HG02870 (cell line): ENCODE results near the gene TANC1.
A peak's percentile ranks its signal among the peaks of the same experiment; 100 is the strongest.
"Not testable (repeated sequence)": the region's sequence is repeated elsewhere in the genome, so short reads cannot be mapped to it uniquely, and the experiment has no call there.

Experiments
- ATAC-seq: cut with Tn5 transposase; IDR thresholded peaks from one replicate; pipeline ENCODE4 v1.9.1; 2021; ENCODE audit warnings: mild to moderate bottlenecking, moderate library complexity; ENCODE audit not compliant: unreplicated experiment

The TANC1 gene

DNA sequence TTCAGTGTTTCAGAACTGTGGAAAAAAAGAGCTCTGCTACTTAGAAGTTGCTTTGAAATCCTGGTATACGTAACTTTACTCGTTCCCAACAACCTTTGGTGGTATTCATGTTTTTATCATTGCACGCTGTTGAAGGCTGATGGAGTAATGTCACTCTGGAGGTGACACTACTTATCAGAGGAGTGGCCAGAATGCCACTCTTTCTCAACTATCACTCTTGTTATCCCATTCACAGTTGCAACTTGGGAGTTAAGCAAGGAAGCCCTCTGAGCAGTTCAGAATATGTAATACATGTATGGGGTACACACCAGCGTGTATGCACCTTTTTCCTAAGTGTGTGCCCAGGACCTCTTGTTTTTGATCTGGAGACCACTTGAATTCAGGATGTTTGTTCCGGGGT lies 53.6 kb downstream of the TANC1 start:
- no peak for ATAC-seq

DNA sequence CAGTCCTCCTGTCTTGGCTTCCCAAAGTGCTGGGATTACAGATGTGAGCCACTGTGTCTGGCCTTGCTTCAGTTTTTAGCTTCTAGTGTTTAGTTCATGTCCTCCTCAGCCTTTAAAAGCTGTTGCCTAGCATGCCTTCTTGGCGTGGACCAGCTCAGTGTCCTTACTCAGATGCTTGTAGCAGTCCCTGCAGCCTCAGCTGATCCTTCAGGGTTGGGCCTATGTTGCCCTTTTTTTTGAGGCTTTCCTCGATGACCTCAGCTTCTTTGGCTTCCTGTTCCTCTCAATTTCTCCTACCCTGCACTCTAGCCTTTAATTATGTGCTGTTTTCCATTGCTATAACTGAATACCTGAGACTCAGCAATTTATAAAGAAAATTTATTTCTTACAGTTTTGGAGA lies 57.7 kb downstream of the TANC1 start:
- no peak for ATAC-seq

DNA sequence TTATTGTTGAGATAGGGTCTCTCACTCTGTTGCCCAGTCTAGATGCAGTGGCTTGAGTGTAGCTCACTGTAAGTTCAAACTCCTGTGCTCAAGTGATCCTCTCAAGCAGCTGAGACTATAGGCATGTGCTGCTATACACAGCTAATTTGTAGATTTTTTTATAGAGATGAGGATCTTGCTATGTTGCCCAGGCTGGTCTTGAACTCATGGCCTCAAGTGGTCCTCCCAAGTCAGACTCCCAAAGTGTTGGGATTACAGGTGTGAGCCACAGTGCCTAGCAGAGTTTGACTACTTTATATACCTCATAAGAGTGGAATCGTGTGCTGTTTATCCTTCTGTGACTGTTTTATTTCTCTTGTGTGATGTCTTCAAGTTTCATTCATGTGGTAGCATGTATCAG lies 60.3 kb downstream of the TANC1 start:
- ATAC-seq, result no peak

DNA sequence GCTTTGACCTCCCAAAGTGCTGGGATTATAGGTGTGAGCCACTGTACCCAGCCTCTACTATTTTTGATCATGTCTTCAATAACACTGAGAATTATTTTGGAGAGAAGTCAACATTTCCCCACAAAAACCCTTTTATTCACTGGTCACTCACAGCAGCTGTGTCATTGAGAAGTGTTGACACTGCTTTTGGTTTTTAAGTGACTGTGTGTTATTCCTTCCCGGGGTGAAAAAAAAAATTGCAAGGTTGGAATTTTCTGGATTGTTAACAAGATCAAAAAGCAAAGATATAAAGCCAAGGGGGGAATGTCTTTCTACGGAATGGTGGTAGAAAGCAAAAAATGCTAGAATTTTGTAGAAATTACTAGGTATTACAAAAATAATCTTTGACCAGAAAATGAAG lies 61.5 kb downstream of the TANC1 start:
- no peak for ATAC-seq

DNA sequence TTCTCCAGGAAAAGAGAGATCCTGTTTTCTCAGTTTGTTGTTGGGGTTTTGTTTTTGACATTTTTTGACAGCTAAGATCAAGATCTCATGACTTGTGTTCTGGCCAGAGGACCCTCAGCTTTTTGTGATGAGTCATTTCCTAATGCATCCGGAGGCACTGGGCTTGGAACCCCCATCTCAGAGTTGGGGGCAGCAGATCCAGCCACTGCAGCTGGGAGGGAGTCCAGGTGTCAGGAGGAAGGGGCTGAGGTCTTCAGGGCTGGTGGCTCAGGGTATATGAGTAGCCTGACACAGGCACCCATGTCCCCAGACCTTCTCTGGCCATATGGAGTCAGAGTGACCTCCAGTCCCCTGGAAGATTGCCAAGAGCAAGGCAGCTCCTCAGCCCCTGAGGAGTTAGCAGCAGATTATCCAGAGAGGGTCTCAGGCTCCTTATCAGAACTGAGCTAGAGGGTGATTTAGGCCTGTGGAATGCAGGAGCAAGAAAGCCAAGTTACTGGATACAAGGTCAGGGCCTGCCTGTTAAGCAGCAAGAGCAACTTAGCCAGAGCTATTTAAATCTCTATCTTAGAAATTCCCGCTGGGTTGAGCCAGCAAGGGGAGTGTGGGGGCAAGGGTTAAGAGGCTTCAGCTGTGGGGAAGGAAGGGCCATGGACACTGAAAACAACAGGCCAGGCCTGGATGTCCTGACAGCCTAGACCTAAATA lies 62.4 kb downstream of the TANC1 start:
- ATAC-seq, result no peak

DNA sequence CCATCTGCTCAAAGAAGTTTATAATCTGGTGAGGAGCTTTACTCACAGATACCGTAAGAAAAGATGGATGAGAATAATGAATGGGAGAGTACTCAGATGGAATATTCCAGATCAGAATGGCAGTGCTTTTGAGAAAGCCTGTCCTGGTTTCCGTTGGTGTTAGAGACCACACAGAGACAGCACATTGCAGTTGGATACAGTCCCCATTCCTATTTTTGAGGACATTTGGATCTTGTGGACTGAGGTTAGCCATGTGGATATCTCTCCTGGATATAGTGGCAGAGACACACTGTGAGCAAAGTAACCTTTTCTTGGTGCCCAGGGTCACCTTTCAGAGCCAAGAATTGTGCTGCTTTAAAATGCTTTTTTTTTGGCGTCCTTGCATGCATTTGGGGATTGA lies 63.7 kb downstream of the TANC1 start:
- no peak for ATAC-seq

DNA sequence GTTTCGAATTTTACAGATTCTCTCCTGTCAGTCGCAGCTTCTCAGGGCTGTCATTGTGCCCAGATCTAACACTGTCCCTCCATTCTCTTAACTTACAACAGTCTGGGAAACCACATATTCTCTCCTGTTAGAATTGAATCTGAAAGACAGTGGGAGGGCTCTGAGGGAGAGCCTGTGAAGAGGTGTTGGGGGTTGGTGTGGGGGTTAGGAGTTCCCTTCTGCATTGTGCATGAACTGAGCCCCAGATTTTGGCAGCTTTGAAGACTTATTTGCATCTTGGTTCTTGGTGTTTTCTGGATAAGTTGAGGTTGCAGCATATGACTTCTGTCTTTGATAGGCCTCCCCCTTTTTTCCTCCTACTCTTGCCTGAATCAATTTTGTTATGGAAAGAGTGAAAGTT lies 64.1 kb downstream of the TANC1 start:
- ATAC-seq, result no peak

DNA sequence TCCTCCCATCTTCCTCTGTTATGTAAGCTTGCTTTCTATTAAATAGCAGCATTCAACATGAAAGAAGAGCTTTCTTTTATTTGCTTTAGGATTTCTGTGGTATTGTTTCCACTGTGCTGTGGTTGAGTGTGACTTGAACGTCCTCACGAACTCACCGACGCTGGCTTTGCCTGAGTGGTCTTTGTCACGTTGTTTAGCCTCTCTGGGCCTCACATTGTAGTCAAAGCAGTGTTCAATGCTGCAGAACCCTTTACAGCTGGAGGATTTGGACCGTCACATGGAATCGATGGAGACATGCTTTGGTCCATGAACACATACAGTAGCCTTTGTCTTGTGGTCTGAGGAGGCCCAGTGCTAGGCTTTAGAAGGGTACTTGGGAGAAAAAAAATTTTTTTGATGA lies 66.3 kb downstream of the TANC1 start:
- ATAC-seq, result peak; percentile 75

DNA sequence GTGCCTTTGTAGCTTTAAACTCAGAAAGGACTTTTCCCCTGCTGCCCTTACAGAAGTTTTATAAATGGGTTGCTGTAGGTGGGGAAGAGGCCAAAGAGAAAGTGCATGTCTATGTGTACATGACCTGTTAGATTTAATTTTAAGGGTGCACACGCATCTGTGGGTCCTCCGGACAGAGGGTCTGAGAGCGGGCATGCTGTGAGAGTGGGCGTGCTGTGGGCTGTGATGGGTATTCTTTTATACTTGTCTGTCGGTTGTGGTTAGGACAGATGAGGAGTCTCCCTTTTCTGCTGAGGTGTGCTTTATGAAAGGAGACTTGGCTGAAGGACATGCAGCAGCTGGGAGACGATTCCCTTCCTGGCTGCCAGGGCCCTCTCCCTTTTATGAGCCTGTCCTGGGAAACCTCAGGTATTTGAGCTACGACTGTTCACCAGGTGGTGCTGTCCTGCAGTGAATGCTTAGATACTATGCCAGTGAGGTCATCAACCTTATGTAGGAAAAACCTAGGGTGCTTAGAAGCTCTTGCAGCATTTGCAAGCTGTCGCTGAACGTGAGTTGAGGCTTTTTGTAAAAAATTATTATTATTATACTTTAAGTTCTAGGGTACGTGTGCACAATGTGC lies 67.5 kb downstream of the TANC1 start:
- no peak for ATAC-seq

DNA sequence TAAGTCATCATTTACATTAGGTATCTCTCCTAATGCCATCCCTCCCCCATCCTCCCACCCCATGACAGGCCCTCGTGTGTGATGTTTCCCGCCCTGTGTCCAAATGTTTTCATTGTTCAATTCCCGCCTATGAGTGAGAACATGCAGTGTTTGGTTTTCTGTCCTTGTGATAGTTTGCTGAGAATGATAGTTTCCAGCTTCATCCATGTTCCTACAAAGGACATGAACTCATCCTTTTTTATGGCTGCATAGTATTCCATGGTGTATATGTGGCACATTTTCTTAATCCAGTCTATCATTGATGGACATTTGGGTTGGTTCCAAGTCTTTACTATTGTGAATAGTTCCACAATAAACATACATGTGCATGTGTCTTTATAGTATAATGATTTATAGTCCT lies 68.0 kb downstream of the TANC1 start:
- ATAC-seq, result not testable (repeated sequence)

DNA sequence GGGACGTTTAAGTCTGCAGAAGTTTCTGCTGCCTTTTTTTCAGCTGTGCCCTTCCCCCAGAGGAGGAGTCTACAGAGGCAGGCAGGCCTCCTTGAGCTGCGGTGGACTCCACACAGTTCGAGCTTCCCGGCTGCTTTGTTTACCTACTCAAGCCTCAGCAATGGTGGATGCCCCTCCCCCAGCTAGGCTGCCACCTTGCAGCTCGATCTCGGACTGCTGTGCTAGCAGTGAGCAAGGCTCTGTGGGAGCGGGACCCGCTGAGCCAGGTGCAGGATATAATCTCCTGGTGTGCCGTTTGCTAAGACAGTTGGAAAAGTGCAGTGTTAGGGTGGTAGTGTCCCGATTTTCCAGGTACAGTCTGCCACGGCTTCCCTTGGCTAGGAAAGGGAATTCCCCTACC lies 72.9 kb downstream of the TANC1 start:
- ATAC-seq, result not testable (repeated sequence)

DNA sequence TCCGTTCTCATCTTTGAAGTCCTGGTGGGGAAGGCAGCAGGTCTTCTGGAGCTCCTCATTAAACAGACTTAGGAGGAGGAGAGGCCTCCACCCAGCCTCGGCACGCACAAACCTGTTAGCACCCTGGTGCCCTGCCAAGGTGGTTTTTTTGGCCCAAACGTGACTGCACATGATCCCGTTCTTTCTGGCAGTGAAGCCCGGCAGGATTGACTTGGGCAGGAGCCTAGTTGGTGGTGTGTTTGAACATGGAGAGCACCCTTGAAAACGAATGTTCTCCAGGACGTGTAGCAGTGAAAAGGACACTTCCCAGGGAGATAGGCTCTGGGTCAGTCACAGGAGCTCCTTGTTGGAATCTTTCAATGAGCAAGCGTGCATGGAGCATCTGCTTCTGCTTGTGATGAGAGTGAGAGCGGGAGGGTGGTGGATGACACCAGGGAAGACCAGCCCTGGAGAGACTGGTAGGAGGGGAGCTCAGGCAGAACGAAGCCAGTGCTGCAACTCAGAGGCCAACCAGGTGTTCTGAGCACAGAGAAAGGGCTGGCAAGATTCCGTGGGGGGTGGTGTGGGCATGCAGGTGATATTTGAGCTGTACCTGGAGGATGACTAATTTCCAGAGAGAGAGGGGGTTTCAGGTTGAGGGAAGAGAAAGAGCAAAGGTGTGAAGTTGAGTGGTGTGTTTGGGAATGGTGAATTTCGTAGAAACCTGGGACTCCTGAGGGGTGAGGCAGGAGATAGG lies 73.8 kb downstream of the TANC1 start:
- ATAC-seq, result no peak

DNA sequence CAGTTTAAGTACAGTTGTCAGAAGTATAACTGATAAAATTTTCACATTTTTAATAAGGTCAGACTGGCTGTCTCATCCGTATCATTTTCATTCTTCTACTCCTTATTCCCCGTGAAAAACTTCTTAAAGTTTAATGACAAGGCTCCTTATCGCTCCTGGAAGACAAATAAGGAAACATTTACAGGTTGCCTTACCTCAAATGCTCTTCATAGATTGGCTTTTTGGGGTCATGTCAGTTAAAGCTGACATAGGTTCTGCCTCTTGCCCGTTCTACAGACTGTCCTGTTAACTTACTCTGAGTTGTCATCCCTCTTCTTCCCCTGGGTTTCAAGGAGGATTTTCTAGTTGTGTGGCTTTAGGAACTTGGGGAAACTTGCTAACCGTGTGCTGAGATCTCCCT lies 75.3 kb downstream of the TANC1 start:
- ATAC-seq, result no peak

DNA sequence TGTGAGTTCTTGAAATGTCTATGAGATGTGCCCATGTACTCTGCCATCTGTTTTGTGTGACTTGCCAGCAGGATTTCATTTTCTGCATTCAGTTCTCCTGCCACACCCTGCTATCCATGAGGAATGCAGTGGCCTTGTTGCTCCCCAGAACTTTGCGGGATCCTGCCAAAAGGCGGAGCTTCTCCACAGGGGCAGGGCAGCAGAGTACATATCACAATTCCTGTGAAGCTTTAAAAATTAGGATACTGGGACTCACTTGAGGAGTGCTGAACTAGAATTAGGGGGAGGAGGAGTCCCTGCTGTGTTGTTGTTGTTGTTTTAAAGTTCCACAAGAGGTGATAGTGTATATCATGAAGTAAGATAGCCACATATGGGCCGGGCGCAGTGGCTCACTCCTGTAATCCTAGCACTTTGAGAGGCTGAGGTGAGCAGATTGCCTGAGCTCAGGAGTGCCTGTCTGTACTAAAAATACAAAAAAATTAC lies 76.4 kb downstream of the TANC1 start:
- ATAC-seq, result no peak

DNA sequence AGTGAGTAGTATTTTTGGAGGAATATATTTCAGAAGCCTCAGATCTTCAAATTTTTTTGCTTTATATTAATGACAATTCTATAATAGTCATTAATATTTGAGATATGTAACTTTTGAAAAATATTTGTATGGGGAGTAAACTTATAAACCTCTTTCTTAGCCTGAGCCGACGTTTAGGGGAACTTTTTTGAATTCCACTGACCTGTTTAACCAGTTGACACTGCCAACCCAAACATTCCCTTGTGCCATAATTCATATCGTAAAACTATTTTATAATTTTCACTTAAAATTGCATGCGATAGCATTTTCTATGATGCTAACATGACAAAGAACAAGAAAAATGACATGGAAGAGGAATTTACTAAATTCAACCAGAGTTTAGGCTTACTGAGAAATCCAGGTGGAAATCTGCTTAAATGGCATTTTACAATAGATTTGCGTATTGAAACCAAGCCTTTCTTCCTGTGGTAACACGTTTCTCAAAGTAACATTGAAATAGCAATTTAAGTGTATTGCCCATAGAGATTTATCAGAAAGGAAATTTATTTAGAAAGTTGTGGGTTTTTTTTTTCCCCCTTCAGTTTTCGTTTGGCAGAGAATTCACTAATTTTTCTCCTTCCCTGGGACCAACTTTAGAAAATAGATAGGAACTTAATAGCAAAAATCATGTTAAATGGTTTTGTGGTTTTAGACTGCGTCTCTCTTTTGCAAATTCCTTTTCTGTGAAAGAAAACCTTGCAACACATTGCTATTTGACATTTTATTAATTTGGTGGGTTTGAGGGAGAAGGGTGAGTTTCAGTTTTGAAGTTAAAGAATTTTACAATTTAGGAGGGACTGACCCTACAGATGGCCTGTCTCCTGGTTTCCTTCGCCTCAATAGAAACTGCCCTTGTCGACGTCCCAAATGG lies 77.4 kb downstream of the TANC1 start:
- no peak for ATAC-seq

DNA sequence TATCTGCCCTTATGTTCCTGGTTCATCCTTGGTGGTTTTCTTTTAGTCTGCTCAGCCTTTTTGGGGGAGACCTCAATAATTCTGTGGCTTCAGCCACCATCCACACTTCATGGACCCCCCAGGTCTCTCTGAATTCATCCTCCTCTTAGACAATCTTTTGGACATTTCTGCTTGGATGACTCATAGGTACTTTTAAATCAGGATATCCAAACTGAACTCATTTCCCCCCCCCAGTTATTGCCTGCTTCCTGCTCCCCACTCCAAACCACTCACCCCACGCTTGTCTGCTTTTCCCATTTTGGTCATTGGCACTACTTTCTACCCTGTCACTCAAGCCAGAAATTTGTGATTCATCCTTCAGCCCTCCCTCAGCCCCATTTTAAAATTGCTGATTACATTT lies 78.5 kb downstream of the TANC1 start:
- no peak for ATAC-seq

DNA sequence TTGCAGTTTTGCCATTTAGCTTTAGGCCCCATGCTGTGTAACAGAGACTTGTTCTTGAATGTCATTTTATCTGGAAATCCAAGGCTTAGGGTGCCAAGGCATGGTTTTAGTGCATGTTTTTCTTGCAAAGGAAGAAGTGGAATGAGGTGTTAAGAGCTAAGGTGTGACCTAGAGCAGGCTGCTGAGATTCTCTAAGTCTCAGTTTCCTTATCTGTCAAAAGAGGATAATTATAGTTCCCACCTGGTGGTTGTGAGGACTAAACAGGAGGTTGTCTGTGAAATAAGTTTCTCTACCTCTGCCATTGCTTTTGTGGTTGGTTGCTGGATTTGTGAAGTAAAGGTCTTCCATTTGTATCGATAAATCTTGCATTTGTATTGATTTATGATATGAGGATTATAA lies 82.0 kb downstream of the TANC1 start:
- no peak for ATAC-seq

DNA sequence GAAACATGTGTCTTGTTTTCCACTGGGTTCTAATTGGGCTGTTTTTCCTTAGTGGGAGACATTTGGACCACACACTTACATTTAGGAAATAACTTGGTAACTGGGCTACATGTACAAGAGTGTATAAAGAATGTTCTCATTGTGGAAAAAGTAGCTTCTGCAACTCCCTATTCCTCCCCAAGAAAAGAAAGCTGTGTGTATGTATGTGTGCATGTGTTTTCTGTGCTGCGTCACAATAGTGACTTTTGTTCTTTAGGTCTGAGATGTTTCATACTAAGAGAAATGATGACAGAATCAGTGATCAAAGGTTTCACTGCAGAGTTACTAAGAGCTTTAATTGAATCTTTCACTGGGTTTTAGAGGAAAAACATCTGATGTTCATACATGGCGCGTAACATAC lies 82.7 kb downstream of the TANC1 start:
- no peak for ATAC-seq

DNA sequence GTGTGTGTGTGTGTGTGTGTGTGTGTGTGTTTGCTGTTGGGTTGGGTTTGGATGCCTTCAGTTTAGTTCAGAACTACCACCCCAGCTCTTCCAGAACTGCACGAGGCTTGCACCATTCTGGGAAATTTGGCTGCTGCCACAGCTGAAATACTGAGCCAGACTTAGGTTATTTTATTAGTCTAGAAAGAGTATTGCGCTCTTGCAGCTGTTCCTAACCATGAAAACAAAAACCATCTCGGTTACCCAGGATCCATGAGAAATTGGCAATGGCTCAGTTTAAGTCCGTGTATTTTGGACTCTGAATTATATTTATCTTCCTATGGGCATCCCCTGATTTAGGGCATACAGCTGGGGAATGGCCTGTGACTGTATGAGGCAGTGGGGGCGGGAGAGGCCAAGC lies 83.2 kb downstream of the TANC1 start:
- ATAC-seq, result no peak

DNA sequence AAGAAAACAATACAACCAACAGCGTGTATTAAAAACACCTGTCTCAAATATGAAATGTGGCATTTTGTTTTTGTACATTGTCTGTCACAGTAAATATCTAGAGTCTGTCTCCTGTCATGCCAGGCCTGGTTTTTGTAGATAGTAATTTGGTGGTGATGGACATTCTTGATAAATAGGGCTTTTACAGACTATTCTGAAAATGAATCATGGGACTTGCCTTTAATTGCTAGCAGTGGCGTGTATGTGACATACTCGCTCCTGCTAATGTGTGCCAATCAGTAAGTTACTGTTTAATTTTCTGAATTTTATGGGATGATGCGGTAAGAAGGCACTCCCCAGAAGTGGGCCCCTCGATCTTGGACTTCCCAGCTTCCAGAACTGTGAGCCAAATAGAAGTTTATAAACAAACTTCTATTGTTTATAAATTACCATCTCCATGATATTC lies 83.7 kb downstream of the TANC1 start:
- ATAC-seq, result no peak
